ENCODE measurements around the gene FBXO41.

Gene FBXO41

GRCh38 chr2:73205611-73206010, 78.7 kb downstream of the FBXO41 start:
- no peak overlapping the region for H3K4me3 ChIP-seq (ENCODE audit: low read depth, low read length)
- DNase-seq (ENCODE audit: low read depth) = no peak
- no peak for TF ChIP-seq CTCF (IDR thresholded peaks at IDR 0.05; ENCODE audit: insufficient read depth, low read depth, low read length, missing control alignments)

Measured in GM12865 (cell line).